Fibroblast of skin of back (primary cell): ENCODE data around the gene CCDC187.

Experiments used
- DNase-seq: peaks from one replicate; pipeline ENCODE4 v3.0.0-alpha.2; 2013

Gene CCDC187

DNA sequence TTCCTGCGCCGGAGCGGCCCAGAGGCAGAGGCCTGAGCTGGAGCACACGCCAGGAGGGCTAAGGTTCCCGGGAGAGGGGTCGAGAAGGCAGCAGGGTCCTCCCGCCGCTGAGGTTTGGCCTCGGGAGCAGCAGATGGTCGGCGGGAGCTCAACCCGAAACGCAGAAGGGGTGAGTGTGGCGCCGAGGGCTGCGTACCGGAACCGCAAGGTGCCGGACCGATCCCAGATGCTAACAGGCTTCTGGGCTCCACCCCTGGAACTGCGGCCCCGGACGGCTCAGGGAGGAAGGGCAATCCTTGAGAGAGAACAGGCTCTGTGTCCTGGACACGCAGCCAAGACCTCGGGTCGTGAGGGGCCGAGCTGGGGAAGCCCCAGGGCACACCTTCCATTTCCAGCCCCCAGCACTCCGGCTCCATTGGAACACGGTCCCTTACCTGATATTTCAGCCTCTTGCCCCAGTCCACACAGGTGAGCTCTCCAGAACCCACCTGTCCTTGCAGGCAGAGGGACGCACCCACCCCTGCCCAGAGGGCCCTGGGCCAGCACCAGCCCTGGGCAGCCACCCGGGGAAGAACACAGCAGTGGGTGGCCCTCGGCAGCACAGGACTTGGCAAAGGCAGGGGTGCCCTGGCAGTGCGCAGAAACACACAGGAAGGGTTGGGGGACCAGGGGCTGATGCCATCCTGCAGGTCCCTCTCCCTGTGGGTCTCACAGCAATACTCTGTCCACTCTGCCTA is 100.3 kb downstream of the CCDC187 start:
- no peak for DNase-seq

DNA sequence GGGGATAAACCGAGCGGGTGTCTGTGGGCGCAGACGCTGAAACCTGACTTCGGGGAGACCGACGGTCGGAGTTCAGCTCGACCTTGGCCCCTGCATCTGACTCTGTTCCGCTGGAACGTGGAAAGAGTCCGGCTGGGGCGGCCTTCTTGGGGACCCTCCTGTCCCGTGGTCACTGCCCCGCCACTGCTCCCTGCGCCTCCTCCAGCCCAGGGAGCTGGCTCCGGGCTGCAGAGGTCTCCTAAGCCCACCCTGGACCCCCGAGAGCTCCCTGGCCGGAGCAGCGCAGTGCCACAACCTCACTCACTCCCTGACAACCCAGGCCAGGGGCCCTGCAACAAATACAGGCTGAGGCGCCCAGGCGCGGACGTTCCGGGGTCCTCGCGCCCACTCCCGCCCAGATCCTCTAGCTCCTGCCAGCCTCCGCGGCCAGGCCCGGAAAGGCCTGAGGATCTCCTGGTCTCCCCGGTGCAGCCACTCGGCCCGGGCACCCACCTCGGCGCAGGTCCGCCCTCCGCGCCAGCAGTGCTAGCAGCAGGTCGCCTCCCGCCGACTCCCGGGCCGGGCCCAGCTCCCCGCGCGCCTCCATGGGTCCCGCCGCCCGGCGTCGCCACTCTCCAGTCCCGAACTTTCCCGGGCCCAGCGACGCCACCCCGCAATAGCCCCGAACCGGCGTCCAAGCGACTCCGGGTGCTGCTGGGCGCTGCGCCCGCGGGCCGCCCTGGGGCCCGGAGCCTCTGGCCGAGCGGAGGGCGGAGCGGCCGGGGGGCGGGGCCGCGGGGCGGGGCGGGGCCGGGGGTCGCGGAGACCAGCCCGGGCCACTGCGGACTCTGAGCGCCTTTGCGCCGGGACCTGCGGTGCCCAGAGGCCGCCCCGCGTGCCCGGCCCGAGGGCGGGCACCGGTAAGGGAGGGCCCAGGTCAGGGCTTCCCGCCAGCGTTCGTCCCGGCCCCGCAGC is 101.2 kb downstream of the CCDC187 start:
- no peak for DNase-seq

DNA sequence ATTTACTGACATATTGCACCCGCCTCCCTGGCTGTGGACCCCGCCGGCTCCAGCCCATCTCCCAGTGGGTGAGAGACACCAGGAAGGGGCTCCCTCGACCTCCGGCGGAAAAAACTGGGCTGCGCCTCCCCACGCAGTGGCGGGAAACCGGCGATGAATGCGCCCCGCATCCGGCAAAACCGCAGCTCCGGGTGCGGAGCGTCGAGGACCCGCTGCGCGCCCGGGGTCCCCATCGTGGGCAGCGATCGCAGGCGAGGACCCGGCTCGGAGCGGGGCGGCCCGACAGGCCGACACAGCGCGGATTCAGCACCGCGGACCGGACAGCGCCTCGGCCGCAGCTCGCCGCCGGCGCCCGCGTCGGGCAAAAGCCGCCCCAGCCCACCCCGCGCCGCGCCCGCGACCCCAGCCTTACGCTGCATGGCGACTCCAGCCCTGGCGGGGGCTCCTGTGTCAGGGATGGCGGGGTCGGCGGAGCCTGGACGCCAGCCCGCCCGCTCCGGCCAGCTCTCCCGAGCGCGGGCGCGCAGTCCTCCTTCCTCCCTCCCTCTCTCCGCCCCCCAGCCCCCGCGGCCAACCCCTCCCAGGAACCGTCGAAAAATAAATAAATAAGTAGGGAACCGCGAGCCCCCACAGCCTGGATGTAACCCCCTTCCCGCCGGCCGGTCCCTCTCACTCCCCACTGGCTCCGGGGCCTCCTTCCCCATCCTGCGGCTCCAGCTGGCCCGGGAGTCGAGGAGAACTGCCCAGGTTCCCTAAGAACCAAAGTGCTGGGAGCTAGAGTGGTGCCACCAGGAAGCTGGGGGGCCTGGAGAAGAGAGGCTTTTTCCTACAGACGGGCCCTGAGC is 102.1 kb downstream of the CCDC187 start:
- peak; percentile 16 for DNase-seq

DNA sequence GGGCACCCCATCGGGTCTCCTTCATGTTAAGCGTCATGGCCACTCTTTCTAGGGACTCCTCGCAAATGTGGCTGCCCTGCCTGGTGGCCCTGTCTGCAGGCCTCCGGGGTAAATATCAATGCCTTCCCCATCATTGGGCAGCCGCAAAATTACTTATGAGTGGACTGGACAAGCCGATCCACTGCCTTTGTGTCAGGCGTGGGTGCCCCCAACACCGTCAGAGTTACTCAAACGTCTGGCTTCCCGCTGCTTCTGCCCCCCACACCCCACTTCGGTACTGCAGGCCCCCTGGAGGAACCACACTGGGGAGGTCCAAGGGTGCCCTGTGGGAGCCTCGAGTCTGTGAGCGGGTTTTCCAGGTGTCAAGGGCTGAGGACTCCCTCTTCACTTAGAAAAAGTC is 102.7 kb downstream of the CCDC187 start:
- DNase-seq: no peak

DNA sequence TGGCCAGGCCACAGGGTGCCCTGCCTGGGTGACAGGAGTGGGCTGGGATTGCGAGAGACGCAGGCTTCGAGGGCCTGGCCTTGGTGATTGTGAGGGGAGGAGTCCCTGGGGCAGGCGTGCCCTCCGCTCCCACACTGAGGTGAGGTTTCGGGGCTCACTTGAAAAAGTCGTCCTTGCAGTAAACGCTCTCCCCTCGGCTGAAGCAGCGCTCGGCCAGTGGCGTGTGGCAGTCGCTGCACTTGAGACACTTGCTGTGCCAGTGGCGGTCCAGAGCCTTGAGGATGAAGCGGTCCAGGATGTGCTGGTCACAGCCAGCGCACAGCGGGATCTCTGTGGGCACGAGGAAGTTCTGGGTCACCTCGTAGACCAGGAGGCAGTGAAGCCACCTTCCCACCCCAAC is 103.5 kb downstream of the CCDC187 start:
- DNase-seq: no peak
